HG03520 (cell line): Measurements from ENCODE around the gene INPP5D.
"Not testable (repeated sequence)": the region's sequence is repeated elsewhere in the genome, so short reads cannot be mapped to it uniquely, and the experiment has no call there.

Experiments used
- ATAC-seq: cut with Tn5 transposase; IDR thresholded peaks from one replicate; pipeline ENCODE4 v1.9.1; 2021; ENCODE audit warnings: mild to moderate bottlenecking, moderate library complexity; ENCODE audit not compliant: unreplicated experiment

Gene INPP5D

DNA sequence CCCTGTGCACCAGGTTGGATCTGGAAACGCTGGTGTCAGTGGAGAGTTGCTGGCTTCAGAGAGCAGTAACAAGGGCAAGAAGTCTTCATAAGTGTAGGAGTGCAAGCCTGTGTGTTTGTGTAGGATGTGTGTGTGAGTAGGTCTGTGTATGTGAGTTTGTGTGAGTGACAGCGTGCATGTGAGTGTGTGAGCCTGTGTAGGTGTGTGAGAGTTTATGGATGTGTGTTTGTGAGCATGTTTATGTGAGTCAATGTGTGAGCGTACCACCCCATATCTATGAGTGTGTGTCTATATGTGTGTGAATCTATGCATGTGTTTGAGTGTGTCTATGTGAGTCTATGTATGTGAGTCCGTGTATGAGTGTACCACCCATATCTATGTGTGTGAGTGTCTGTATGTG lies 104.8 kb downstream of the INPP5D start:
- ATAC-seq = no peak

DNA sequence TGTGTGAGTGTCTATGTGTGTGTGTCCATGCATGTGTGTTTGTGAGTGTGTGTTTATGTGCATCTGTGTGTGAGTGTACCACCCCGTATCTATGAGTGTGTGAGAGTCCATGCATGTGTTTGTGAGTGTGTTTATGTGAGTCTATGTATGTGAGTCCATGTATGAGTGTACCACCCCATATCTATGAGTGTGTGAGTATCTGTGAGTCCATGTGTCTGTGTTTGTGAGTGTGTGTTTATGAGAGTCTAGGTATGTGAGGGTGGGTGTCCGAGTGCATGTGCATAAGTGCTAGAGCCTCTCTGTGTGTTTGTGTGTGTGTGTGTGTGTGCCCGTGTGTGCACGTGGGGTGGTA lies 105.4 kb downstream of the INPP5D start:
- no peak for ATAC-seq

DNA sequence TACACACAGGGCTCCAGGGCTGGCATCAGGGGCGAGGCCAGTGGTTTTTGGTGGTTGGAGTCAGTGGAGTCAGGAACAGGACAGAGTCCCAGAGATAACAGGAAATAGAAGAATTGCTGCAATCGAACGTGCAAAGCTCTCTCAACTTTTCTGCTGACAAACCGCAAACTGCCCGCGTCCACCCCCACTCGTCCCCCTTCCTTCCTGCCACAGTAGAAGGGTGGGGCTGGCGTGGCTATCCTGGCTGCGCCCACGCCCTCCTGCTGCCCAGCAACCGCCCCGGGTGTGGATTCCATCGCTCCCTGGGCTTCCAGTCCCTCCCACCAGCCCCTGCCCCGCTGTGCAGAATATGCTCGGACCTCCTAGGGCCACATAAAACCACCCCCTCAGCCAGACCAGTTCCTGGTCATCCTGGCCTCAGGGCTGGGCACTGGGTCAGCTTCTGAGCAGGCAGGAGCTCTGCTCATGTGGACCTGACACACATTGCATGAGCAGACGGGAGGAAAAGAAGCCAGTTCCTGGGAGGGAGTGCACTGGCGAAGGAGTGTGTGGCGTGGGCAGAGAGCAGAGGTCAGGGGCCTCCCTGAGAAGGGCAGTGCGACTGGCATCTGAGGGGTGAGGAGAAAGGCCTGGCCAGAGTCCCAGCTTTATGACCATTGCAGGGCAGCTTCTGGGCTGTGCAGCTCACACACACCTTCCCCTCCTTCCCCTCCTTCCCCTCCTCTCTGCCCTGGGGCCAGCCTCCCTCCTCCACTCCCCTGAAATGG lies 105.9 kb downstream of the INPP5D start:
- no peak for ATAC-seq

DNA sequence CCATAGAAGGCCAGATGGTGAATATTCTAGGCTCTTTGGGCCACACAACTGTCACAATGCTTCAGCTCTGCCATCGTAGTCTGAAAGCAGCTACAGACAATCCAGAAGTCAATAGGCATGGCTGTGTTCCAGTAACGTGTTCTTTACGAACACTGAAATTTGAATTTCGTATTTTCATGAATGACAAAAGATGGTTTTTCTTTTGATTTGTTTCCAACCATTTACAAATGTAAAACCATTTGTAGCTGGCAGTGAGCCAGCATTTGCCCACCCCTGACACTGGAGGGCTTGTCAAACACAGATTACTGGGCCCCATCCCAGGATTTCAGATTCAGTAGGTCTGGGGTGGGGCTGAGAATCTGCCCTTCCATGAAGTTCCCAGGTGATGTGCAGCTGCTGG lies 108.3 kb downstream of the INPP5D start:
- ATAC-seq = no peak

DNA sequence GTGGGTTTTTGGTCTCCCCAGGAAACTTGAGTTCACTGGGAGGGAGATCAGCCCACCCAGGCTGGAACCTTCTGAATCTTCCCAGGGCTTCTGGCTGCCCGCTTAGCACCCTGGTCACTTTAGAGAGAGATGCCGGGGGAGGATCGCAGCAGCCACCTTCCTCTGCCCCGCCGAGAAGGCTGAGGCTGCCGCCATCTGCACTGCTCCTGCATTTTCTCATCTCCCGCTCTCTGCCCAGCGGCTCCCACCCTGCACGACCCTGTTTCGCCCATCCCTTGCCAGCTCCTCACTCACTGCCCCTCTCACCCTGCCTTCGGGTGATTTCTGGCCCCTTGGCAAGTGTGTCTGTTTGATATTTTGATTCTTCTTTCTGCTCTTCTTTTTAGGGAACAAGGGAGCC lies 108.8 kb downstream of the INPP5D start:
- ATAC-seq = no peak

DNA sequence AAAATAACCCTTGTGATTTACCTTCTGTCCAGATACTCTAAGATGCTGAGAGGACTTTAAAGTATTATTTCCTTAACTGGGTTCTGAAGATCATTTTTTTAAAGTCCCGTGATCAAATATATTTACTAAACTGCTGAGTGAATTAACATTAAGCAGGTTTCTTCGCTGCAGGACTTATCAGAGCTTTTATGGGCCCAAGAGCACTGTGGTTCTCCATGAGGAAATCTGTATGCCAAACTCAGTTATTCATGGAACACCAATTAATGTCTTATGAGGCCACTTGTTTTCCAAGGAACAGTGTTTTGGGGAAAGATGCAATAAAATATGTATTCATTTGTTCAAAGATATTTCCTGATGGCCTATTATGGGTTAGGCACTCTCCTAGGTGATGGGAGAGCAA lies 111.2 kb downstream of the INPP5D start:
- ATAC-seq = no peak

DNA sequence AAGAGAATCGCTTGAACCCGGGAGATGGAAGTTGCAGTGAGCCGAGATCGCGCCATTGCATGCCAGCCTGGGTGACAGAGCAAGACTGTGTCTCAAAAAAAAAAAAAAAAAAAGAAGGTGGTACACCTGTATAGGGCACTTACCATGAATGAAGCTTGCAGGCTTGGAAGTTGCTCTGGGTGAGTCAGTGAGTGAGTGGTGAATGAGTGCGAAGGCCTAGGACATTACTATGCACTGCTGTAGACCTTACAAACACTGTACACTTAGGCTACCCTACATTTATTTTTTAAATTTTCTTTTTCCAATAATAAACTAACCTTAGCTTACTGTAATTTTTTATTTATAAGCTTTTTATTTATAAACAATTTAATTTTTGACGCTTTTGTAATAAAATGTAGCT lies 113.0 kb downstream of the INPP5D start:
- no peak for ATAC-seq

DNA sequence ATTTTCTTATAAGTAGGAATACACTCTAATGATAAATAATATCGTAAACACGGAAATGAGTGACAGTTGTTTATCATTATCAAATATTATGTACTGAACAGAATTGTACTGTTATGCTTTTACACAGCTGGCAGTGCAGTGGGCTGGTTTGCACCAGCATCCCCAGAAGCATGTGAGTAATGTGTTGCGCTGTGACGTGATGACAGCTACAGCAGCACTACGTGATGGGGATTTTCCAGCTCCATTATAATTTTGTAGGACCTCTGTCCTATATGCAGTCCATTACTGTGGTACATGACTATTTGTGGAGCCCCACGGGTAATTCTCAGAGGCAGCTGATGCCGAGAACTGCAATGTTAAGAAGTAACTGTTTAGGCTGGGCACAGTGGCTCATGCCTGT lies 114.0 kb downstream of the INPP5D start:
- no peak for ATAC-seq

DNA sequence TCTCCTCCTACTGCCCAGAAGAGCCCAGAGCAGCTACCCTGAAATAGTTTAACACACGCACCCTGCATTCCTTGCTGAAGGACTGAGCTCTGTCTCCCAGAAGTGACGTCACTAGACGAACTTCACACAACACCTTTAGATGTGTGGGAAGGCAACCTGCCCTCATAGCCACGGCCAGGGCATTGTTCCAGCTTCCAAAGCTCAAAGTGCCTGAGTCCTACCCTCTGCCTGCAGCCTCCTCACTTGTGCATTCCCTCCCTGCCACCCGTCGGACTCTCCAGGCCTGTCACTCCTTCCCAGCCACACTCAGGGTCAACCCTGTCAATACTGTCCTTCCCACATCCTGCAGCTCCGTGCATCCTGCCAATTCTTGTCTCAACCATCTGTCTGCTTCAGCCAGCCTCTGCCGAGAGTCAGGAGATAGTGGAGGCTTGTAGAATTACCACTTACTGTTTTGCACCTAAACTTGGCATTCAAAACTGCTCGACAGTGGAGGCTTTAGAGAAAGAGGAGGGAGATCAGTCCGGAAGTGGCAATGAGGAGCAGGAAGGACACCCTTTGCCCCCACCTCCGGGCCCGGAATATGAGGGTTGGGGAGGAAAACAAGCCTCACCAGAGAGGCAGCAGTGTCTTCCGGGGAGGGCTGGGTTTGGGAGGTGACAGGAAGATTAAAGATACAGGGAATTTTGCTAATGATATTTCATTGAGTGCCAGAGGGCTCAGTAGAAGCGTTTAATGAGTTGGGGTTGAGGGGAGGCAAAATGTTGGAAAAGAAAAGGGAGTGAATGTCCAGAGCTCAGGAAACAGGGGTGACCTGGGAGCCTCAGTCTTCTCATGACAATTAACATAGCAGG lies 119.1 kb downstream of the INPP5D start:
- no peak for ATAC-seq

DNA sequence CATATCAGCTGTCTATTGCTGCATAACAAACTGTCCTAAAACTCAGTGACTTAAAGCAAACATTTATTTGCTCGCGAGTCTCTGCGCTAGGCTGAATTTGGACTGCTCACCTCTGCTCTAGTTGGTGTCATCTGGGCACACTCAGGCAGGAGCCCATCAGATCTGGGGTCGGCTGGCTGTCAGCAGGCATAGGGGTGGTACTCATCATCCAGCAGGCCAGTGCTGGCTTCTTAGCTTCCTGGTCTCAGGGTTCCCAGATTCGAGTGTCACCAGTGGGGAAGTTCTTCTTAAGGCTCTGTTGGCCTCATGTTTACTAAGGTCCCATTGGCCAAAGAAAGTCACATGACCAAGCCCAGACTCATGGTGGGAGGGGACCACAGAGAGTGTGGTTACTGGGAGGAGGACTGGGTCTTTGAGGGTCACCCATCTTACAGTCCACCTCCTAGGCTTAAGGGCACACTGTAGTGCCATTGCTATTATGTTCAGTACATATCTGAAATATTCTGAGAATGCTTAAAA lies 119.8 kb downstream of the INPP5D start:
- ATAC-seq = no peak

DNA sequence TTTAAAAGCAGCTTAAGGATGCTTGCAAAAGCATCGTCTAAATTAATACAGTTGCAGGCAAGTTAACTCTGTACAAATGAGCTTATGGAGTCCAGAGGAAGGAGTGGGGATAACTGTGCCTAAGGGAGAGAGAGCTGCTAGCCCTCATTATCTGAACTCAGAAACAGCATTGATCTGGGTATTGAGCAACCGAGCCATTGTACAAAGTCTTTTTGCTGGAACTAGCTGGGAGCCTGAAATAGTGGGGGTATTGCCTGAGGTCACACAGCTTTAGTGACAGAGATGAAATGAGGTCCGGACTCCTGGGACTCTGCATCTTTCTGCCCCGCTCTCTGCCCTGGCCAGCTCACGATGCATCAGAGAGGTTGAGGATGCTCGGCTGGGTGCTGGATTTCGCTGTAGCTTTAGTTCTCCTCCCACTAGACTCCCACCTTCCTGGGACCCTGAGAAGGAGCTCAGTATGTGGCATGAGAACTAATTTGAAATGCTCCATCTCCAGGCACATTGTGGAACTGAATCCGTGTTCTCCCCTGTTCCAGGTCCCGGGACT lies 123.8 kb downstream of the INPP5D start:
- ATAC-seq = no peak

DNA sequence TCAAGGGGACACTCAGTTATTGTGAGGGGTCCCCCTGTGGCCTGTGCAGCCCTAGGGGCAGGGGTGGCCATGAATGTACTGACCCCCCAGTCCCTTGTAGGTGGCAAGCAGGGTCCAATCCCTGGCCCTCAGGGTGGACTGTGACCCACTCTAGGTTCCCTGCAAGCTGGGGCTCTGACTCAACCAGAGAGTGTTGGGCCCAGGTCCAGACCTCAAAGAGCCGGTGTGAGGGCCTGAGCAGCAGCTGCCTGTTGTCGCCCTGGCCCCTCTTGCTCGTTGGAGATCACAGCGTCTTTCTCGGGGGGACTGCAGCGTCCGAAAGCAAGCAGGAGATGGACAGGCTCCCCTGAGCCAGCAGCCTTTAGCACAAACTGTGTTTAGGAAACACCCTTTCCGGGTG lies 124.5 kb downstream of the INPP5D start:
- ATAC-seq = no peak

DNA sequence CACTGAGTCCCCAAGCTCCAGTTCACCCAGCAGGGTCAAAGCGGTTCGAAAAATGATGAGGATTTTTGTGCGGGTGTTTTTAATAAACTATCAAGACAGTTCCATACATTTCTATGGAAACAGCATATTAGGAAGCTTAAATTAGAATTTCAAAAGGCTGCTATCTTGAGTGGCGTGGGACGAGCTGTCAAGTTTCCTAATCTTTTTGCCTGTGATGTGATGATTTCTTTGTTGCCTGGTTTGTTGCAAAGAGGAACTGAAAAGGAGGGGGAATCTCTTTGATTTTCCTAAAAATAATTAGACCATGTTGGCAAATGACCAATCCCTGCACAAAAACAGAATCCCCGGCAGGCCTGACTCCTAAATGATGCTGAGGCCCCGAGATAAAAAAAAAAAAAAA lies 125.2 kb downstream of the INPP5D start:
- no peak for ATAC-seq

DNA sequence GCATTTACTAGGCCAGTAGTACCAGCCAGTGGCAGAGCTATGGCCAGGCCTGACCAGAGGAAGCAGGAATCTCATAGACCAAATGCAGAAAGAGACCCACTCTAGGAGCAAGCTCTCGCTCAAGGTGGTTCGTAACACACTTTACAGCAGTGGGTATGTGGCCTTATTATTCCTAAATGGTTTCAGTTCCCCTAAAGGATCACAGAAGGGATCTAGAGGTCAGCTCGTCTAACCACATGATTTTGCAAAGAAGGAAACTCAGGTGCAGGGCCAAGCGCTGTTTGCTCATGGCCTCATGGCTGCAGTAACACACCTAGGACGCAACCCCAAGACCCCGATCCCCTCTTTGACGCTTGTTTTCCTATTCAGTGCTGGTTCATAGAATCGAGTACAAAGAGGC lies 125.8 kb downstream of the INPP5D start:
- no peak for ATAC-seq

DNA sequence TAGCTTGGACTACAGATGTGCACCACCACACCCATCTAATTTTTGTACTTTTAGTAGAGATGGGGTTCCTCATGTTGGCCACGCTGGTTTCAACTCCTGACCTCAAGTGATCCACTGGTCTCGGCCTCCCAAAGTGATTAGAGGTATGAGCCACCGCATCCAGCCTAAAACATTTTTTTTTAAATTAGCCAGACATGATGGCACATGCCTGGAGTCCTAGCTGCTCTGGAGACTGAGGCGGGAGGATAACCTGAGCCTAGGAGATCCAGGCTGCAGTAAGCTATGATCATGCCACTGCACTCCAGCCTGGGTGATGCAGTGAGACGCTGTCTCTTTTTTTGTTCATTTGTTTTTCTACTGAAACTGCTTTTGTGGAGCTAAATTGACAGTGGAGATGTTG lies 126.7 kb downstream of the INPP5D start:
- no peak for ATAC-seq

DNA sequence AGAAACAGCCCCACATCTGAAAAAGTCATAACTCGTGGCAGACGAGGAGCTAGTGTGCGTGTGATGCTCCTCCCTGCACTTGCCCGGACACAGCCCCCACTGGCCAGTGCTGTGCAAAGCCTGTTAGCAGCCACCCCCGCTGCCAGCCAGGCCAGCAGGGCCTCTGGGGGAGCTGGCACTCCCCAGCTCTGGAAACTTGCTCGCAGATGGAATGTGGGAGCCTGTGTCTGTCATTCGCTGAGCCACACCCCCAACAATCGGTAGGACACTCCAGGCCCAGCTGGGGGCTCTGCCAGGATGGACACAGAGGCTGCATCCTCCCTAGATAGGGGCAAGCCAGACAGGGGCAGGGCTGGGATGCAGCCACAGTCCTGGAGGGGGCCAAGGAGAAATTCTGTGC lies 128.9 kb downstream of the INPP5D start:
- no peak for ATAC-seq

DNA sequence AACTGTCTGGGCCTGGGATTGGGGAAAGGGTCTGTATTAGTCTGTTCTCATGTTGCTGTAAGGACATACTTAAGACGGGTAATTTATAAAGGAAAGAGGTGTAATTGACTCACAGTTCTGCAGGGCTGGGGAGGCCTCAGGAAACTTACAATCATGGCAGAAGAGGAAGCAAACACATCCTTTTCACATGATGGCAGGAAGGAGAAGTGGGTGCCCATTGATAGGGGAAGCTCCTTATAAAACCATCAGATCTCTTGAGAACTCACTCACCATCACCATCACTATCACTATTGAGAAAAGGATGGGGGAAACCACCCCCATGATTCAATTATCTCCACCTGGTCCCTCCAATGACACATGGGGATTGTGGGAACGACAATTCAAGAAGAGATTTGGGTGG lies 130.9 kb downstream of the INPP5D start:
- not testable (repeated sequence) for ATAC-seq

DNA sequence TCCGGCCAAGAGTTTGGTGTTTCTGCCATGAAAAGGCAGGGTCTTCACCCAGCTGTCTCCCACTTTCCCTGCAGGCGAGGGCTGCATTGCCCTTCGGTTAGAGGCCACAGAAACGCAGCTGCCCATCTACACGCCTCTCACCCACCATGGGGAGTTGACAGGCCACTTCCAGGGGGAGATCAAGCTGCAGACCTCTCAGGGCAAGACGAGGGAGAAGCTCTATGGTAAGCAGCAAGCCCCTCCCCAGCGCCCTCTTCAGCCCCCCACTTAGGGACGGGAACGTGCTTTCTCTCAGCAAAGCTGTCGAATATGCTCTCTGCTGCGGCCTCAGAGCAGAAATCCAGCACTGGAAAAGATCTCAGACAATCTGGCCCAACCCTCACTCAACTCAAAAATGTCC lies 133.6 kb downstream of the INPP5D start:
- no peak for ATAC-seq

DNA sequence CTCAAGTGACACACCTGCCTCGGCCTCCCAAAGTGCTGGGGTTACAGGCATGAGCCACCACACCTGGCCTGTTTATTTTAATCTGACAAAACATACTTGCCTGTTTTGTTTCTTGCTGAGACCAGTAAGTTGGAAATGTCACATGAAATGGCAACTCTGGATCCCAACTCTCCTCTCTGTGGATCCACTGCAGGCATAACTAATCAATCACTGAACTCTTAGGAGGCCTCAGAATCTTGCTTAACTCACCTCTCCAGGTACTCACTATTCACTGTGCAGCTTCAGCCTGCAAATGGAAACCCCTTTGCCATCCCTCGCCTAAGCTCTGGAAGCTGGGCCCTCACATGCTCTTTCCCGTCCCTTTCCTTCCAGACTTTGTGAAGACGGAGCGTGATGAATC lies 134.9 kb downstream of the INPP5D start:
- ATAC-seq = no peak

DNA sequence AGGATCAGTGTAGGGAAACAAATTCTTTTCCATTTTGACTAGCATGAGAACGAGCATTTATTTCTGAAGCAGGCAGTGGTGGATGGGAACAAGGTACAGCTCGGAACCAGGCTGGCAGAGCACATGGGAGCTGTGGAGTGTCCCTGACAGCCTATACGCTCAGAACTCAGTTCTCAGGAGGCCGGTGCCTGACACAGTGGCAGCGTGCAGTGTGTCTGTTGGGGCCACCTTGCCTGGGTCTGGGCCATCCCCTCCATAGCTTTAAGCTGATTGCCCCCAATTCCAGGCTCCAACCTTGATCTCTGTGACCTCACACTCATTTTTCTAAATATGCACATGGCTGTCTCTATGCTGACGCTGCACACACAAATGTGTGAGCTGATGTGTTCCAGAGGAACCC lies 136.9 kb downstream of the INPP5D start:
- ATAC-seq = no peak

DNA sequence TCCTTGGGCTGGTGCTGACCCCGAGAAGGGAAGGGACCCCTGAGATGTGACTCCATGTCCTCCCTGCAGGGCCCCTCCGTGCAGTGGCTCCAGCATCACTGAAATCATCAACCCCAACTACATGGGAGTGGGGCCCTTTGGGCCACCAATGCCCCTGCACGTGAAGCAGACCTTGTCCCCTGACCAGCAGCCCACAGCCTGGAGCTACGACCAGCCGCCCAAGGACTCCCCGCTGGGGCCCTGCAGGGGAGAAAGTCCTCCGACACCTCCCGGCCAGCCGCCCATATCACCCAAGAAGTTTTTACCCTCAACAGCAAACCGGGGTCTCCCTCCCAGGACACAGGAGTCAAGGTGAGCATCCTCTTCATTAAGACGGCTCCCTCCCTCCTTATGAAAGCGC lies 137.9 kb downstream of the INPP5D start:
- no peak for ATAC-seq

DNA sequence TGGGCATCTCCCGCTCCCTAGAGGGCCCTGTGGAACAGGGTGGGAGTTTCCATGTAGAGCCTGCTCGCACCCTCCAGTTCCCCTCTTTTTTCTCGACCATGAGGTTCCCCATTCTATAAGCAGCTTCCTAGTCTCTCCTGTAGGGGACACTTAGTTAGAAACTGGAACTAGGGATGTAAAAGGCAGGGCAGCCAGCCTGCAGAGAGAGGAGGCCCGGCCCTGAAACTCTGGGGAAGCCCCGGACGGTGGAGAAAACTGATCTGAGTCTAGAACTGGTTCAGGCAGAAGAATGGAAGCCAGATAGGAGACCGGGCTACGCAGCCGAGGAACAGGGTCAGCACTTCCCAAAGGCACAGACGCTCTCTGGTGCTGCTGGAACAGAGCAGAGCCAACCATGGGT lies 139.7 kb downstream of the INPP5D start:
- no peak for ATAC-seq
